Measurements from ENCODE around the gene ATG12. TPM values are rescaled to one million over a fixed set of nuclear protein-coding genes. Genes with fewer than 3 reads are reported as not detected.

The ATG12 gene
- total RNA-seq, 1 donor from 2014 or later = 50.6 TPM

- no peaks in the 10 kb centered on the region for H3K36me3 ChIP-seq
- H3K27me3 ChIP-seq = no peaks in the 10 kb centered on the region
- intact Hi-C loops (cut with DNase I) = no loop called here
- H3K9me3 ChIP-seq = no peaks in the 10 kb centered on the region
- peaks cover 18% of the 10 kb centered on the region for H3K4me1 ChIP-seq
- TF ChIP-seq POLR2AphosphoS5 (IDR thresholded peaks at IDR 0.05; ENCODE audit: insufficient read depth in 1 of 2, low read depth in 1 of 2) (no peak), POLR2A (IDR thresholded peaks at IDR 0.05) (no peak)
- TF ChIP-seq, protein P1, sequence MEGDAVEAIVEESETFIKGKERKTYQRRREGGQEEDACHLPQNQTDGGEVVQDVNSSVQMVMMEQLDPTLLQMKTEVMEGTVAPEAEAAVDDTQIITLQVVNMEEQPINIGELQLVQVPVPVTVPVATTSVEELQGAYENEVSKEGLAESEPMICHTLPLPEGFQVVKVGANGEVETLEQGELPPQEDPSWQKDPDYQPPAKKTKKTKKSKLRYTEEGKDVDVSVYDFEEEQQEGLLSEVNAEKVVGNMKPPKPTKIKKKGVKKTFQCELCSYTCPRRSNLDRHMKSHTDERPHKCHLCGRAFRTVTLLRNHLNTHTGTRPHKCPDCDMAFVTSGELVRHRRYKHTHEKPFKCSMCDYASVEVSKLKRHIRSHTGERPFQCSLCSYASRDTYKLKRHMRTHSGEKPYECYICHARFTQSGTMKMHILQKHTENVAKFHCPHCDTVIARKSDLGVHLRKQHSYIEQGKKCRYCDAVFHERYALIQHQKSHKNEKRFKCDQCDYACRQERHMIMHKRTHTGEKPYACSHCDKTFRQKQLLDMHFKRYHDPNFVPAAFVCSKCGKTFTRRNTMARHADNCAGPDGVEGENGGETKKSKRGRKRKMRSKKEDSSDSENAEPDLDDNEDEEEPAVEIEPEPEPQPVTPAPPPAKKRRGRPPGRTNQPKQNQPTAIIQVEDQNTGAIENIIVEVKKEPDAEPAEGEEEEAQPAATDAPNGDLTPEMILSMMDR (IDR thresholded peaks at IDR 0.05) = no peak
- no peak overlapping the region for H3K27ac ChIP-seq
- no peak for DNase-seq (ENCODE audit: extremely low spot score in 2 of 2)
- H3K4me3 ChIP-seq = peak overlapping the region; percentile 49 to 57
These were observed 26.2 kb downstream of the ATG12 start for GRCh38 chr5:115815006-115815692.

- H3K4me1 ChIP-seq = peaks cover 18% of the 10 kb centered on the region
- no peaks in the 10 kb centered on the region for H3K36me3 ChIP-seq
- H3K27ac ChIP-seq = no peak overlapping the region
- DNase-seq (ENCODE audit: extremely low spot score in 2 of 2) = no peak
- intact Hi-C loops (cut with DNase I) = no loop called here
- TF ChIP-seq POLR2AphosphoS5 (IDR thresholded peaks at IDR 0.05; ENCODE audit: insufficient read depth in 1 of 2, low read depth in 1 of 2) (no peak), POLR2A (IDR thresholded peaks at IDR 0.05) (no peak)
- TF ChIP-seq, protein P1 (IDR thresholded peaks at IDR 0.05) = no peak
- no peaks in the 10 kb centered on the region for H3K9me3 ChIP-seq
- H3K27me3 ChIP-seq = no peaks in the 10 kb centered on the region
- H3K4me3 ChIP-seq = no peak overlapping the region
These were observed 27.6 kb downstream of the ATG12 start for GRCh38 chr5:115813719-115814118.

DNA sequence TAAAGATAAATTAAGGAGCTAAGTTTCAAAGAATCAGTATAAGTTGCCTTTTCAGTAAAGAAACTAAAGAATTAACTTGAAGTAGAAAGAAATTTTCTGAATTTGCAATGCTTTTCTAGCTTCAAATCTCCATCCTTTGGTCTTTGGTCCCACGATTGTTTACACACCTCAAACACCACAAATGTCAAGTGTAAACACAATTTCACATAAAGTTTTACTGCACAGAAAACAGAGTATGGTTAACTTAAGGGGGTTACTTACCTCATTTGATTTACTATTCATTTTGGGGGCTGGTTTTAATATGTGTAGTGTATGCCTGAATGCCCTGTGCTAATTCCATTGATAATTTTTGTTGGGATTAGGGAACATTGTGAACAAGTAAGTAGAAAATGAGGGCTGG is 29.0 kb downstream of the ATG12 start:
- Histone ChIP-seq H3K36me3 (no peaks in the 10 kb centered on the region), H3K27ac (no peak overlapping the region), H3K4me3 (no peak overlapping the region), H3K9me3 (no peaks in the 10 kb centered on the region), H3K27me3 (no peaks in the 10 kb centered on the region), H3K4me1 (peaks cover 18% of the 10 kb centered on the region)
- DNase-seq (ENCODE audit: extremely low spot score in 2 of 2) = no peak
- intact Hi-C loops (cut with DNase I) = no loop called here
- no peak for TF ChIP-seq POLR2A (IDR thresholded peaks at IDR 0.05)
- TF ChIP-seq, protein P1 (IDR thresholded peaks at IDR 0.05) = no peak
- no peak for TF ChIP-seq POLR2AphosphoS5 (IDR thresholded peaks at IDR 0.05; ENCODE audit: insufficient read depth in 1 of 2, low read depth in 1 of 2)

GRCh38 chr5:115811406-115811805 is 30.0 kb downstream of the ATG12 start:
- Histone ChIP-seq H3K4me3 (no peak overlapping the region), H3K27ac (no peak overlapping the region), H3K27me3 (no peaks in the 10 kb centered on the region), H3K9me3 (no peaks in the 10 kb centered on the region), H3K36me3 (no peaks in the 10 kb centered on the region), H3K4me1 (peaks cover 12% of the 10 kb centered on the region)
- intact Hi-C loops (cut with DNase I) = no loop called here
- TF ChIP-seq POLR2AphosphoS5 (IDR thresholded peaks at IDR 0.05; ENCODE audit: insufficient read depth in 1 of 2, low read depth in 1 of 2) (no peak), POLR2A (IDR thresholded peaks at IDR 0.05) (no peak)
- TF ChIP-seq, protein P1 (IDR thresholded peaks at IDR 0.05) = no peak
- DNase-seq (ENCODE audit: extremely low spot score in 2 of 2) = no peak

GRCh38 chr5:115810761-115811160 is 30.6 kb downstream of the ATG12 start:
- intact Hi-C loops (cut with DNase I) = no loop called here
- Histone ChIP-seq H3K4me1 (peaks cover 6% of the 10 kb centered on the region), H3K9me3 (no peaks in the 10 kb centered on the region), H3K36me3 (no peaks in the 10 kb centered on the region), H3K27me3 (no peaks in the 10 kb centered on the region), H3K4me3 (no peak overlapping the region), H3K27ac (no peak overlapping the region)
- DNase-seq (ENCODE audit: extremely low spot score in 2 of 2) = no peak
- TF ChIP-seq, protein P1 (IDR thresholded peaks at IDR 0.05) = no peak
- TF ChIP-seq POLR2A (IDR thresholded peaks at IDR 0.05) (no peak), POLR2AphosphoS5 (IDR thresholded peaks at IDR 0.05; ENCODE audit: insufficient read depth in 1 of 2, low read depth in 1 of 2) (no peak)
